Measurements from ENCODE around the gene NFE2L2.
A peak's percentile ranks its signal among the peaks of the same experiment; 100 is the strongest.
"Not testable (repeated sequence)": the region's sequence is repeated elsewhere in the genome, so short reads cannot be mapped to it uniquely, and the experiment has no call there.

Gene NFE2L2

DNA sequence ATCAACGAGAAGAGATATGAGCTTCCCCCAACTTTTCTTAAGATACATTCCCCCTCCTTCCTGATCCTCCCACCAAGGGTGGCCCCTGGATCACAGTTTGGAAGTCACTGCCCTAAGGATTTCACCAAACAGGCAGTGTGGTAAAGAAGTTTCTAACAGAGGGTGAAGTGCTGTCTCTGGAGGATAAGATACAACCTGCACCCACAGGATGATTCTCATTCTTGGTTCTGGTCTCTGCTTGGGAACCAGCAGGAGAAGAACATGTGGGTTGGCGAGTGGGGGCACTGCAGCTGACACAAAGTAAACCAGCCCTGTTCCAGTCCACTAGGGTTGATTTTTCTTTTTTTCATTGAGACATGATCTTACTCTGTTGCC, 9.3 kb downstream of the NFE2L2 start:
- DNase-seq = no peak

GRCh38 chr2:177254433-177255226, 9.9 kb downstream of the NFE2L2 start:
- peak; percentile 70 for DNase-seq

GRCh38 chr2:177253704-177254103, 10.8 kb downstream of the NFE2L2 start:
- DNase-seq = no peak

- no peak for DNase-seq
Measured at GRCh38 chr2:177252808-177253531, 11.6 kb downstream of the NFE2L2 start.

GRCh38 chr2:177251165-177251542, 13.4 kb downstream of the NFE2L2 start:
- no peak for DNase-seq

GRCh38 chr2:177250461-177250860, 14.1 kb downstream of the NFE2L2 start:
- no peak for DNase-seq

DNA sequence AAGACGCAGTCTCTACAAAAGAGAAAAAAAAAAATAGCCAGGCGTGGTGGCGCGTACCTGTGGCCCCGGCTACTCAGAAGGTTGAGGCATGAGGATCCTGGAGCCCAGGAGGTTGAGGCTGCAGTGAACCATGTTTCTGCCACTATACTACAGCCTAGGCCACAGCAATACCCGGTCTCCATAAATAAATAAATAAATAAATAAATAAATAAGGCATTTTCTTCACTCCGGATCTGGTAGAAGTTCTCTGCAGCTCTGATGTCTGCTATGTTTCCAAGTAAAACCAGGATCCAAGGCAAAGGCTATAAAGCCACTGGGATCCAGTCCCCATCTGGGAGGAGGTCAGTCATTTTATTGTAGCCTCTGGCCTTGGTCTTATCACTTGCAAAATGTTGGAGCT, 15.5 kb downstream of the NFE2L2 start:
- DNase-seq = no peak

DNA sequence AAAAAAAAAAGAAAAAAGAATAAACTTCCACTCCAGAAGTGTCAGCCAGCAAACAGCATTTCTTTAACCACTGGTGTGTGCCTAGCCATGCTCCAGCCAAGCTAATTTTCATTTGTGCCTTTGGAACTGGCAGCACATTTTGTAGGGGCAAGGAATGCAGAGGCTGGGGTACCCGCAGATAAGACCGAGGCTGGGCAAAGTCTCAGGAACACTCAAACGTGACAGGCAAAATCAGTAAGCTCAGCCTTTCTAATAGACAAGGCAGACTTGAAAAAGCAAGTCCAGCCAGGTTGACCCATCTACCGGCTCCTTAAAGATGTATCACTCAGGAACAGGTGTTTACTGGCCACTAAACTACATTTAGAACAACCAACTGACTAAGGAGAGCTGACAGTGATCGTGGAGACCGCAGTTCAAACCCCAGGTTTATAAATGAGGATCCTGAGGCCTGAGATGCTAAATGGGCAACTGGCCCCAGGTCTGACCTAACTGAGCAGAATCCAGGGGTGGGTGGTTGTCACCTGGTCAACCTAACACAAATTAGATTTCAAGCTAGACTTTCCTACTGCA, 16.7 kb downstream of the NFE2L2 start:
- no peak for DNase-seq

DNA sequence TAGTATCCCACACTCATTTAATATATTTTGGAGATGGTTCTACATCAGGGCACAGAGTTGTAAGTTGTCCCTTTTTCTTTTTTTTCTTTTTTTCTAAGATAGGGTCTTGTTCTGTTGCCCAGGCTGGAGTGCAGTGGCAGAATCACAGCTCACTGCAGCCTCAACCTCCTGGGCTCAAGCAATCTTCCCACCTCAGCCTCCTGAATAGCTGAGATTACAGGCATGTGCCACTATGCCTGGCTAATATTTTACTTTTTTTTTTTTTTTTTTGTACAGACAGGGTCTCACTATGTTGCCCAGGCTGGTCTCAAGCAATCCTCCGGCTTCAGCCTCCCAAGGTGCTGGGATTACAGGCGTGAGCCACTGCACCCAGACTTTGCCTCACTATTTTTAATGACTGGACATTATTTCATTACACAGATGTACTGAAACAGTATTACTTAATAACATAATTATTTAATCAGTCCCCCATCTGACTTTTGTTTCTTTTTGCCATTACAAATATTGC, 17.9 kb downstream of the NFE2L2 start:
- DNase-seq = not testable (repeated sequence)

DNA sequence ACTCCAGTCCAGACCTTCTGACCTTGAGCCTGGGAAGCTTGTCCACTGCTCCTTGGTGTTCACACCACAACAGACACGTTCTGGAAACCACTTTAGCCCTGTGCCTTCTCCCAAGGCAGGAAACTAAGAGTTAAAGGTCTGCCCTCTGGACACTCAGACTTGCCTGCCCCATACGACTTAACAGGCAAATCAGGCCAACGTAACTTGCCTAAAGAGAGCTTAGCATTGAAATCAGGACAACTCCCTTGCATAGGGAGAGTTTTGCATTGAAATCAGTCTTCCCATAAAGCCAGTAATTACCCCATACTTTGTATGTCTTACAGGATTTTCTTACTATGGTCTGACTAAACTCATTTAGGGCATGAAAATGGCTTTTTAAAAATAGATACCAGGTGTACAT, 18.5 kb downstream of the NFE2L2 start:
- DNase-seq = no peak

DNA sequence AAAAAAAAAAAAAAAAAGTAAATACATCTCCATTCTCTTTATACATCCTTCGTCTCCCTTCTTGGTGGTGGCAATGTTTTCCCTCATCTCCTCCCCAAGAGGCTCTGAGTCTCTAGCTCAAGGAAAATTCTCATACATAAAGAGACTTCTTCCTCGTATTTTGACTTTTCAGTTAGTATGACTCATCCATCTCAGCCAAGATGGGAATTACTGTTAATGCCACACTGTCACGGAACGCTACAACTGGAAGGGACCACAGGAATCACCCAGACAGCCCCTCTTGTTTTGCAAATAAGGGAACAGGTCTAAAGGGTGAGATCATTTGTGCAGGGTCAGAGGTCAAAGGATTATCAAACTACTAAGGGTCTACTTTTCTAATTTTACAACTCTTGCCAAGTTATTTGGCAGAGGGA, 19.5 kb downstream of the NFE2L2 start:
- DNase-seq = peak; percentile 89

DNA sequence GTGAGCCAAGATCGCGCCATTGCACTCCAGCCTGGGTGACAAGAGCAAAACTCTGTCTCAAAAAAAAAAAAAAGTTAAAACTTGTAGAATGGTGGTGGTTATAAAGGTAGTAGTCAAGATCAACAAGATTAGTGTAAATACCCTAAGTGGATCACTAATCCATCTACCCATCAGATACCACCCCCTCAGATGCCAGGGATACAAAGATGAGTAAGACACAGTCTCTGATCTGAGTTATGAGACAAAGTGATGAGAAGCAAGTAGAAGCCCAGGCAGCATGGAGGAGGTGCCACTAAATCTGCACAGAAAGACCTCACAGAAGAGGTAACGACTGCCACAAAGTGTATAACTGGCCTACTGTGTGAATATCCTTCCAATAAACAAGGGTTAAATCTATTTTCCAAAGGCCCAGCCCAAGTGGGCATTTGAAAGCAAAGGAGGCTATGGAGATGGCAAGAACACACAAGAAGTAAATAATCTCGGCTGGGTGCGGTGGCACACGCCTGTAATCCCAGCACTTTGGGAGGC, 20.2 kb downstream of the NFE2L2 start:
- peak; percentile 31 for DNase-seq

GRCh38 chr2:177243476-177243875, 21.1 kb downstream of the NFE2L2 start:
- DNase-seq = peak; percentile 45

DNA sequence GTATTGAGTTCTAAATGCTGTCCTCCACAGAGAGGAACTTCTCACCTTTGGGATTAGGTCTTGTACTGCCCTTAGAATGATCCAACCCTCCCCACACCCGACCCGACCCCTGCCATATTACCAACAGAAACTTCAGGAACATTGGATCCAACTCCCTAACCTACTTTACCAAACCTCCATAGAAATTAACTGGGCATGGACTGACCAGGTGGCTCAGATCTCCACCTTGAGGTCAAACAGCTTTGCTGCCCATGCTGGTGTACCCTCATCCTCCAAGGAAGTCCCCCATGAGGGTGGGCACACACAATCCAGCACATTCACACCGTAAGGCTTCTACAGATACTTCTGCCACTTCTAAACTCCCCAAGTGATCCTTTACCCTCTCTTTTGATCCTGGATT, 21.5 kb downstream of the NFE2L2 start:
- DNase-seq = no peak

GRCh38 chr2:177242121-177242987, 22.2 kb downstream of the NFE2L2 start:
- peak; percentile 95 for DNase-seq

GRCh38 chr2:177241711-177242120, 22.8 kb downstream of the NFE2L2 start:
- no peak for DNase-seq

DNA sequence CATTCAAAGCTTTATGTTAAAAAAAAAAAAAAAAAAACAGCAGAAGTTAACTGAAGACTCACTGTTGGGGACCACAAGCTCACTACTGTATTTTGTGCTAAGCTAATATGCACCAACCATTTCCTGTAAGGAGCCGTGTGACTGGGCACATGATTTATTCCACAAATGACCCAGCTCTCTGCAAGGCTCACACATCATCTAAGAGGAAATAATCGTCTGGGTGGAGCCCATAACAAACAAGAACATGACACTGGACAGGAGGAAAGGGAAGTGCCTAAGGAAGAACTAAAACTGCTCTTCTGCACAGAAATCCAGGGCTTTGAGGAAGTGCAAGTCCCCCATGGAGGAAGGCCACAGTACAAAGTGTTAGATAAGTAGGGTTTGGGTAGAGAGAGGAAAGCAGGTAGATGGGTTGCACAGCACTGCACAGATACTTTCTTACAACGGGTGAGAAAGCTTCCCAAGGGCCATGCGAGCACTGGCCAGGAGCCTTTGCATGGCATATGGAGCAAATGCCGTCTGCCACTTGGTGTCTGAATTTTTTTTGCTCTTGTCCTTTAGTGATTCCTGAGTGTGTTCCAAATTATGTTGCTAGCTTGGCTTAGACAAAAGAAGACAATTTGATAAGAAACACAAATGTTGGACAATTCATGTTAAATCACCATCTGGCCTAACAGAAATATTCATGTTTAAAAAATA, 24.4 kb downstream of the NFE2L2 start:
- peak; percentile 66 for DNase-seq

DNA sequence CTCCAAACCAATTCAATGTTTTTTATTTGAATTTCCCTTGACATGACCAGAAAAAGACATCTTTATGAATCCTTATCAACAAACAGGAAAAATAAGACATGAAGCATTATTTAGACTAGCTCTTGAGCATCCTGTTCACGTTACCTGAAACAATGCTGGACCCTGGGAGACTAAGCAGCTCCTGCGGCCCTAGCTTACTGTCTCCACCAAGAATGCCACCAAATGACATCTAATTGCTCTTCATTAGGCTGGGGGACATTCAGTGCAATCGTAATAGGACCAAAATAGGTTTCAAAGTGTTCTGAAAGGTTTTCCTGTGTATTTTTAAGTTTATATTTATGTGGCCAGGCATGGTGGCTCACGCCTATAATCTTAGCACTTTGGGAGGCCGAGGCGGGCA, 25.5 kb downstream of the NFE2L2 start:
- DNase-seq = no peak

DNA sequence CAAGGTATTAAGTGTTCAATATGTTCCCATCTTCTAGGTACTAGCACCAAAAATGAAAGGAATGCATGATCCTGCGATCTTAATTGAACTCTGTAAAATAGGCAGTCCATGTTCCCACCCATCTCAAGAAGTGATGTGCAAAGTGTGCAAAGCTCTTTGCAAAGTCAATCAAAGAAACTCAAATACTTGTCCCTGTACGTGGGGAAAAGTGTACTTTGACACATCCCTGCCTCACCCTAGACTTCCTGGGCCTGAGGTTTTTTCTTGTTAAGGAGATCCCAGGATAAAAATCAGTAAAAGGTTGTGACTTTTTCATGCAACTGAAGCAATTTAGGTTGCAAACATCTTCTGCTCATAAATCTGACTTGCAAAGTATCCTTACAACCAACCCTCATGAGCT, 26.6 kb downstream of the NFE2L2 start:
- no peak for DNase-seq

- no peak for DNase-seq
Measured at GRCh38 chr2:177235855-177236437, 28.6 kb downstream of the NFE2L2 start.

DNA sequence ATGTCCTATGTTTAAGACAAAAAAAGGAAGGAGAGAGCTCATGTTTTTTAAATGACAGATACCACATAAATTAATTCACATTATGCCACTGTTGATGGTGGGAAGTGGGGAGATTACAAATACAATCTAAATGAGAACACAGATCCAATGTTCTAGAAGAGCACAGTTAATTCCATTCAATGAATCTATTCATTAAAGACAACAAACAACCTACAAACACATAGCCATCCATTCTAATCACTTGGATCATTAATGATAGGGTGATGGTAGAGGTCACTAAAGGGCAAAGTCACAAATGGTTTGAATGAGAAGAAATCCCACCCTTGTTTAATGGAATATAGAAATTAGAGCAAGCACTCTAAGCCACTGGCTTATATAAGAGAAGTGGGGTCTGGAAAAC, 30.3 kb downstream of the NFE2L2 start:
- no peak for DNase-seq
